ENCODE results near the gene MS4A8. TPM values are rescaled to one million over a fixed set of nuclear protein-coding genes. Genes with fewer than 3 reads are reported as not detected.

The MS4A8 gene
- total RNA-seq, 3 donors from 2014 or later = 11.5 to 36.2 (median 18.4) TPM

DNA sequence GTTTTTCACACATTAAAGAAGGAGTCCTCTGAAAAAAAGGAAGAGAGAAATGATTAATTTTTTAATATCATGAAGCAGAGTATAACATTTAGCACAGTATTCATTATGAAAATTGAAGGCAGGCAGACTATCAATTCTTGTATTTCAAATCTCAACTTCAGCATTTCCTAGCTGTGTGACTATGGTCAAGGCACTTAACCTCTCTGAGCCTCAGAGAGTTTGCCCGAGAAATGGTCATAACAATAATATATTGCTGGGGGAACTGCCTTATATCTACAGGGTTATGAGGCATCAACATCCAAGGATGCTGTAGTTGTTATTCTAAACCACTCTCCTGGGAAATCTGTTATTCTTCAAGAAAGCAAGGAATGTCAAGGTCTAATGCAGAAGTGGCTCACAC is 26.2 kb downstream of the MS4A8 start:
- Histone ChIP-seq H3K36me3 (ENCODE audit: low read depth) (no peaks in the 10 kb centered on the region), H3K9me3 (no peaks in the 10 kb centered on the region), H3K4me3 (no peak overlapping the region), H3K4me1 (ENCODE audit: low read depth) (no peaks in the 10 kb centered on the region)
- intact Hi-C loops (cut with DNase I, micrococcal nuclease) = no loop called here
- TF ChIP-seq, protein P1, sequence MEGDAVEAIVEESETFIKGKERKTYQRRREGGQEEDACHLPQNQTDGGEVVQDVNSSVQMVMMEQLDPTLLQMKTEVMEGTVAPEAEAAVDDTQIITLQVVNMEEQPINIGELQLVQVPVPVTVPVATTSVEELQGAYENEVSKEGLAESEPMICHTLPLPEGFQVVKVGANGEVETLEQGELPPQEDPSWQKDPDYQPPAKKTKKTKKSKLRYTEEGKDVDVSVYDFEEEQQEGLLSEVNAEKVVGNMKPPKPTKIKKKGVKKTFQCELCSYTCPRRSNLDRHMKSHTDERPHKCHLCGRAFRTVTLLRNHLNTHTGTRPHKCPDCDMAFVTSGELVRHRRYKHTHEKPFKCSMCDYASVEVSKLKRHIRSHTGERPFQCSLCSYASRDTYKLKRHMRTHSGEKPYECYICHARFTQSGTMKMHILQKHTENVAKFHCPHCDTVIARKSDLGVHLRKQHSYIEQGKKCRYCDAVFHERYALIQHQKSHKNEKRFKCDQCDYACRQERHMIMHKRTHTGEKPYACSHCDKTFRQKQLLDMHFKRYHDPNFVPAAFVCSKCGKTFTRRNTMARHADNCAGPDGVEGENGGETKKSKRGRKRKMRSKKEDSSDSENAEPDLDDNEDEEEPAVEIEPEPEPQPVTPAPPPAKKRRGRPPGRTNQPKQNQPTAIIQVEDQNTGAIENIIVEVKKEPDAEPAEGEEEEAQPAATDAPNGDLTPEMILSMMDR (IDR thresholded peaks at IDR 0.05) = no peak
- ATAC-seq = no peak
- no peak for DNase-seq

DNA sequence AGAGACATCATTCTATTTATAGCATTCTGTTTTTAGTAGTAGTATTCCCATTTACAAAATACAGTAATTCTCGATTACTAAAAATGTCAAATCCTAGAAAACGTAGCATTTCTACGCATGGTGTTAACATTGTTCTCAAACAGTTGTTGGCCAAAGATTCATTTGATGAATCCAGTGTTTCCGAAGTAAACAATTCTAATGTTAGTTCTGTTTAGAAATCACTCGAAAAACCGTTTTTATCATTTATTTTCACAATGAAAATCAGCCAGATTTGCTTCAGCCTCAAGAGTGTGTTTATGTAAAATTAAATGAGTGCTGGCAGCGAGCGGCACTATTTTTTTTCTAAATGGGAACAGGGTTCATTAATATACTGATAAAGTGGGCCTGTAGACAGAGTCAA is 32.2 kb downstream of the MS4A8 start:
- H3K36me3 ChIP-seq (ENCODE audit: low read depth) = no peaks in the 10 kb centered on the region
- intact Hi-C loops (cut with DNase I, micrococcal nuclease) = no loop called here
- ATAC-seq (no peak), DNase-seq (no peak)
- H3K4me1 ChIP-seq (ENCODE audit: low read depth) = peaks cover 4% of the 10 kb centered on the region
- H3K4me3 ChIP-seq = no peak overlapping the region
- H3K9me3 ChIP-seq = no peaks in the 10 kb centered on the region
- TF ChIP-seq, protein P1 (IDR thresholded peaks at IDR 0.05) = no peak

DNA sequence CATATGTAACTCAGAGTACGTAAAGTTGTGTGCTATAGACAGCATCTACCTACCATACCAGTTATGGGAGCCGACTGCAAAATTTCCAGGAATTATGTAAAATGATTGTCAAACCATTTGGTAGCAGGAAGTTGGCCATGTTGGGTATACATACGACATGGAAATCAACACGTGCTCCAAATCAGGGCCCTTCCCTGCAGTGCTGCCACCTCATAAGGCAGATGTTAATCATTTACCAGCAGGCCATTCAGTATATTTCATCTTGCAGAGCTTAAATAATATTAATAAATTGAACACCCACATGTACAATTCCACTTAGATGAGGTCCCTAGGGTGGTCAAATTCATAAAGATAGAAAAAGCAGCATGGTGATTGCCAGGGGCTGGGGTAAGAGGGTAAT is 34.9 kb downstream of the MS4A8 start:
- peak; percentile 66 for ATAC-seq
- Histone ChIP-seq H3K4me1 (ENCODE audit: low read depth) (peaks cover 4% of the 10 kb centered on the region), H3K4me3 (no peak overlapping the region), H3K9me3 (no peaks in the 10 kb centered on the region), H3K36me3 (ENCODE audit: low read depth) (no peaks in the 10 kb centered on the region)
- TF ChIP-seq, protein P1 (IDR thresholded peaks at IDR 0.05) = no peak
- DNase-seq = no peak
- intact Hi-C loops (cut with DNase I, micrococcal nuclease) = no loop called here

DNA sequence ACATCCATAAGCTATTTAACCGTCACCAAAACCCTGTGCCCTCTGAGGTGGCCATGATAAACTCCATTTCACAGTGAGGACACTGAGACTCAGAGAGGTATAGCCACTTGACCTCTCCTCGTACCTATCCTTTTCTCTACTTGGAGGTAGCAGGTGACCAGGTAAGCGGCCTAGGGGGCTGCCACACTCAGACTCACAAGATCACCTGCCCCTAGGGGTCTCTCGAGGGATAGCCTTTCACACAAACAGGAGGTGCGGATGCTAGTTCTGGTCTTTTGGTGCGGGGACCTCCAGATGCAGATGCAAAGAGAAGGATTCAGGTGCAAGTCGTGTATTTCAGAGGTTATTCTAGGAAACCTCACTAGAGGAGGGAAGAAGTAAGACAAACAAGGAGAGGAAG is 39.7 kb downstream of the MS4A8 start:
- ATAC-seq (no peak), DNase-seq (no peak)
- no peaks in the 10 kb centered on the region for H3K9me3 ChIP-seq
- no peak overlapping the region for H3K4me3 ChIP-seq
- peaks cover 4% of the 10 kb centered on the region for H3K4me1 ChIP-seq (ENCODE audit: low read depth)
- intact Hi-C loops (cut with DNase I, micrococcal nuclease) = no loop called here
- TF ChIP-seq, protein P1 (IDR thresholded peaks at IDR 0.05) = no peak
- no peaks in the 10 kb centered on the region for H3K36me3 ChIP-seq (ENCODE audit: low read depth)

DNA sequence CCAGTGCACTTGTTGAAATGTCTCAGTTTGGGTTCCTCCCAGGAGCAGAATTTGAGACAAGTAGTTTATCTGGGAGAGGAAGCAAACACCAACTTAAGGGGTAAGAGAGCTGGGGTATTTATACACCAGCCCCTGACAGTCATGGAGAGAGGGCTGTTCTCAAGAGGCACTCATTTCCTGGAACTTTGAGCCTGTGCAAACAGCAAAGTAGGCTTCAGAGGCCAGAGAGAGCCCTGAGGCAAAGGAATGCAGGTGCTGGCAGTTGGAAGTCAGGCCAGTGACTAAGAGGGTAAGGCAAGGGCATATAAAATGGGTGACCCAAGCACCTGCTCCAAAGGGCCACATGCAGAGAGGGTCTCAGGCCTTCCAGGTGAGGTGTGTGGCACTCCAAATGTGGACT is 41.2 kb downstream of the MS4A8 start:
- Histone ChIP-seq H3K9me3 (no peaks in the 10 kb centered on the region), H3K4me1 (ENCODE audit: low read depth) (no peaks in the 10 kb centered on the region), H3K4me3 (no peak overlapping the region), H3K36me3 (ENCODE audit: low read depth) (no peaks in the 10 kb centered on the region)
- ATAC-seq (no peak), DNase-seq (no peak)
- TF ChIP-seq, protein P1 (IDR thresholded peaks at IDR 0.05) = no peak
- intact Hi-C loops (cut with DNase I, micrococcal nuclease) = no loop called here

DNA sequence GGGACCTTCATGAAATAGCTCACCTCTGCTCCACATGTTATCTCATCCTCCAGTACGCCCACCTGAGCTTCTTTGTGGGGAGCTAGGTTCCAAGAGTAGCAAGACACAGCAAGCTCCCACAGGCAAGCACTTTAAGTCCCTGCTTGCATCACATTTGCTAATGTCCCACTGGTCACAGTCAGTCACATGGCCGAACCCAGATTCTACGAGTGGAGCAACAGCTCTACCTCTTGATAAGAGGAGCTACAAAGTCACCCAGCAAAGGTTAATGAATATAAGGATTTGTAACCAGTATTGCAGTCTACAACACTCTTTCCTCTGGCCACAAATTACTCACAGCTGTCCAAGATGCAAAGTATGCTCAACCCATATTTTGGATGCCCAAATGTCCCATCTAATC is 42.0 kb downstream of the MS4A8 start:
- Histone ChIP-seq H3K4me1 (ENCODE audit: low read depth) (no peaks in the 10 kb centered on the region), H3K4me3 (no peak overlapping the region), H3K36me3 (ENCODE audit: low read depth) (no peaks in the 10 kb centered on the region), H3K9me3 (no peaks in the 10 kb centered on the region)
- DNase-seq (no peak), ATAC-seq (no peak)
- intact Hi-C loops (cut with DNase I, micrococcal nuclease) = no loop called here
- TF ChIP-seq, protein P1 (IDR thresholded peaks at IDR 0.05) = no peak

Measured in mucosa of descending colon (tissue), 3 donors.